H9 (cell line): ENCODE data around the gene SDK1. TPM values are rescaled to one million over a fixed set of nuclear protein-coding genes. Genes with fewer than 3 reads are reported as not detected.

ENCODE experiments used
- DNase-seq: peaks from one replicate; pipeline ENCODE4 v3.0.0-alpha.2; 2017
- H2AFZ ChIP-seq: one replicate; pipeline ENCODE4 v1.6.1; 2013; ENCODE audit warnings: mild to moderate bottlenecking, low read length, control low read depth, moderate library complexity
- H2AK5ac ChIP-seq: 2 replicates; pipeline ENCODE4 v1.6.1; 2013; ENCODE audit warnings: low read length, control low read depth, mixed read lengths; ENCODE audit not compliant: insufficient read length
- H2BK120ac ChIP-seq: one replicate; pipeline ENCODE4 v1.6.1; 2013; ENCODE audit warnings: low read depth, mild to moderate bottlenecking, low read length, control low read depth, inconsistent platforms; ENCODE audit not compliant: poor library complexity, severe bottlenecking
- H2BK12ac ChIP-seq: 2 replicates; pipeline ENCODE4 v1.6.1; 2013; ENCODE audit warnings: low read length, control low read depth, mixed read lengths, low read depth; ENCODE audit not compliant: insufficient read length
- H2BK15ac ChIP-seq: 2 replicates; pipeline ENCODE4 v1.6.1; 2013; ENCODE audit warnings: low read depth, low read length, control low read depth
- H2BK20ac ChIP-seq: one replicate; pipeline ENCODE4 v1.6.1; 2013; ENCODE audit warnings: low read depth, mild to moderate bottlenecking, low read length, control low read depth, inconsistent platforms; ENCODE audit not compliant: poor library complexity, severe bottlenecking
- H2BK5ac ChIP-seq: 2 replicates; pipeline ENCODE4 v1.6.1; 2013; ENCODE audit warnings: low read length, control low read depth, mixed read lengths; ENCODE audit not compliant: insufficient read length
- H3K14ac ChIP-seq: 2 replicates; pipeline ENCODE4 v1.6.1; 2013; ENCODE audit warnings: low read length, control low read depth; ENCODE audit not compliant: insufficient read depth
- H3K18ac ChIP-seq: 2 replicates; pipeline ENCODE4 v1.6.1; 2013; ENCODE audit warnings: low read depth, mild to moderate bottlenecking, mixed read lengths, low read length, control low read depth; ENCODE audit not compliant: insufficient read length
- H3K23ac ChIP-seq: 2 replicates; pipeline ENCODE4 v1.6.1; 2013; ENCODE audit warnings: low read length, control low read depth, mixed read lengths, low read depth; ENCODE audit not compliant: insufficient read length
- H3K23me2 ChIP-seq: 2 replicates; pipeline ENCODE4 v1.6.1; 2013; ENCODE audit warnings: low read depth, mild to moderate bottlenecking, mixed read lengths, low read length, control low read depth; ENCODE audit not compliant: insufficient read length, poor library complexity, severe bottlenecking
- H3K27ac ChIP-seq: 2 replicates; pipeline ENCODE4 v1.5.1; 2013; ENCODE audit warnings: low read length, control low read depth, mixed read lengths, low read depth; ENCODE audit not compliant: insufficient read length
- H3K27me3 ChIP-seq: 2 replicates; pipeline ENCODE4 v1.6.1; 2013; ENCODE audit warnings: low read length, control low read depth, inconsistent platforms; ENCODE audit not compliant: insufficient read depth
- H3K4ac ChIP-seq: 2 replicates; pipeline ENCODE4 v1.6.1; 2013; ENCODE audit warnings: low read depth, mild to moderate bottlenecking, control low read depth, inconsistent platforms, low read length, moderate library complexity
- H3K4me1 ChIP-seq: 2 replicates; pipeline ENCODE4 v1.6.1; 2013; ENCODE audit warnings: low read length, control low read depth, inconsistent platforms; ENCODE audit not compliant: insufficient read depth
- H3K4me2 ChIP-seq: 2 replicates; pipeline ENCODE4 v1.6.1; 2013; ENCODE audit warnings: low read length, control low read depth, mixed read lengths; ENCODE audit not compliant: insufficient read length, insufficient read depth
- H3K56ac ChIP-seq: 2 replicates; pipeline ENCODE4 v1.6.1; 2013; ENCODE audit warnings: low read depth, mild to moderate bottlenecking, mixed read lengths, low read length, control low read depth; ENCODE audit not compliant: insufficient read length
- H3K79me1 ChIP-seq: 2 replicates; pipeline ENCODE4 v1.6.1; 2013; ENCODE audit warnings: low read depth, mild to moderate bottlenecking, moderate library complexity, low read length, control low read depth, inconsistent platforms; ENCODE audit not compliant: insufficient read depth, poor library complexity, severe bottlenecking
- H3K79me2 ChIP-seq: 2 replicates; pipeline ENCODE4 v1.6.1; 2013; ENCODE audit warnings: low read length, control low read depth, inconsistent platforms; ENCODE audit not compliant: insufficient read depth
- H3K9ac ChIP-seq: 2 replicates; pipeline ENCODE4 v1.6.1; 2013; ENCODE audit warnings: low read length, control low read depth, mixed read lengths; ENCODE audit not compliant: insufficient read length; ENCODE audit errors: extremely low read depth
- H3K9me3 ChIP-seq: one replicate; pipeline ENCODE4 v1.6.1; 2013; ENCODE audit warnings: low read depth, low read length, inconsistent platforms; ENCODE audit not compliant: control insufficient read depth
- H3T11ph ChIP-seq: one replicate; pipeline ENCODE4 v1.6.1; 2013; ENCODE audit warnings: mild to moderate bottlenecking, low read length, control low read depth, inconsistent platforms
- H4K20me1 ChIP-seq: one replicate; pipeline ENCODE4 v1.6.1; 2013; ENCODE audit not compliant: control insufficient read depth, insufficient read length, insufficient read depth
- H4K5ac ChIP-seq: 2 replicates; pipeline ENCODE4 v1.6.1; 2013; ENCODE audit warnings: low read depth, mild to moderate bottlenecking, mixed read lengths, low read length, control low read depth; ENCODE audit not compliant: insufficient read length
- H4K8ac ChIP-seq: replicated peaks from 2 replicates; pipeline ENCODE4 v1.6.1; 2013; ENCODE audit warnings: low read length, control low read depth, mixed read lengths, low read depth; ENCODE audit not compliant: insufficient read length
- H4K91ac ChIP-seq: 2 replicates; pipeline ENCODE4 v1.6.1; 2013; ENCODE audit warnings: low read depth, mild to moderate bottlenecking, moderate library complexity, mixed read lengths, low read length, control low read depth; ENCODE audit not compliant: insufficient read length
- H3K27ac Mint-ChIP-seq, 3 experiments: 2 replicates in 2 of 3; 3 replicates in 1 of 3; pipeline ENCODE4 v1.8.0; 2020 to 2021; ENCODE audit warnings: mixed read lengths in 3 of 3, mild to moderate bottlenecking in 1 of 3, moderate library complexity in 1 of 3
- H3K27me3 Mint-ChIP-seq: 2 replicates; pipeline ENCODE4 v1.8.0; 2021; ENCODE audit warnings: low read depth, mild to moderate bottlenecking, moderate library complexity, mixed read lengths
- H3K36me3 Mint-ChIP-seq, 3 experiments: 2 replicates in 2 of 3; 3 replicates in 1 of 3; pipeline ENCODE4 v1.8.0; 2020 to 2021; ENCODE audit warnings: low read depth in 3 of 3, mixed read lengths in 3 of 3; ENCODE audit not compliant: insufficient read depth in 1 of 3
- H3K4me1 Mint-ChIP-seq, 2 experiments: 2 replicates each; pipeline ENCODE4 v1.8.0; 2020; ENCODE audit warnings: mixed read lengths in 2 of 2
- H3K4me3 Mint-ChIP-seq, 2 experiments: 2 replicates in 1 of 2; 3 replicates in 1 of 2; pipeline ENCODE4 v1.8.0; 2020 to 2021; ENCODE audit warnings: mild to moderate bottlenecking in 2 of 2, mixed read lengths in 2 of 2, moderate library complexity in 1 of 2
- H3K9me3 Mint-ChIP-seq, 2 experiments: 2 replicates in 1 of 2; 3 replicates in 1 of 2; pipeline ENCODE4 v1.8.0; 2020; ENCODE audit warnings: mild to moderate bottlenecking in 2 of 2, mixed read lengths in 2 of 2, moderate library complexity in 1 of 2
- CTCF ChIP-seq: fragments of 200-600 bp; sonication (generic); conservative IDR thresholded peaks from 3 replicates; pipeline ENCODE4 v1.8.0; 2021; ENCODE audit warnings: antibody characterized with exemption, mild to moderate bottlenecking
- WGBS: extraction: QIAGEN DNeasy Blood & Tissue Kit; methylation state at CpG from one replicate; pipeline ENCODE4 v1.1.7; 2013; ENCODE audit warnings: missing lambda C conversion rate, low lambda C conversion rate, mixed read lengths; ENCODE audit not compliant: insufficient read length; ENCODE audit errors: extremely low coverage; 5-methylcytosine and 5-hydroxymethylcytosine counted together
- total RNA-seq: library from RNA; stranded (reverse); gene quantifications from 2 replicates; pipeline ENCODE4 v1.2.1, GENCODE V29; 2021

SDK1 gene
- total RNA-seq, 1 experiment from 2014 or later, result 8.7 TPM

GRCh38 chr7:4234498-4234855 lies 933.4 kb downstream of the SDK1 start:
- no peaks in the 10 kb centered on the region for H3K27me3 ChIP-seq
- H3K4me1 Mint-ChIP-seq, result peaks cover 0 to 3% of the 10 kb centered on the region in 2 experiments; a peak in 3 of 4 replicates

More at GRCh38 chr7:4234498-4234855, 933.4 kb downstream of the SDK1 start:
- H3K27ac ChIP-seq, result no peak overlapping the region
- peaks cover 2% of the 10 kb centered on the region; the same call in 1 of the 2 replicates for H3K4me1 ChIP-seq
- H3K4me3 Mint-ChIP-seq, result no peak overlapping the region
- H3K27me3 Mint-ChIP-seq, result peaks cover 2% of the 10 kb centered on the region; the same call in 1 of the 2 replicates
- no peak overlapping the region for H3K4me2 ChIP-seq
- no peak overlapping the region for H3K4ac ChIP-seq
- no peak overlapping the region for H4K91ac ChIP-seq
- no peak overlapping the region for H3K56ac ChIP-seq
- no peak overlapping the region for H2BK20ac ChIP-seq
- H3K9me3 Mint-ChIP-seq, result no peaks in the 10 kb centered on the region
- H3K79me2 ChIP-seq, result no peaks in the 10 kb centered on the region
- no peak overlapping the region for H2AFZ ChIP-seq
- DNase-seq, result no peak
- no peak overlapping the region for H2BK15ac ChIP-seq
- H2AK5ac ChIP-seq, result no peak overlapping the region
- no peak for TF ChIP-seq CTCF
- H3K14ac ChIP-seq, result peak overlapping the region; percentile 40; the same call in 1 of the 2 replicates
- H3K27ac Mint-ChIP-seq, result no peak overlapping the region
- H3K9ac ChIP-seq, result no peak overlapping the region
- no peaks in the 10 kb centered on the region for H3K9me3 ChIP-seq
- no peak overlapping the region for H2BK120ac ChIP-seq
- no peak overlapping the region for H3K18ac ChIP-seq
- no CpG with 5 or more reads among the region's 12 CpGs for WGBS
- H3K23ac ChIP-seq, result no peak overlapping the region
- H4K5ac ChIP-seq, result no peak overlapping the region
- no peaks in the 10 kb centered on the region for H3K23me2 ChIP-seq
- no peaks in the 10 kb centered on the region for H4K20me1 ChIP-seq
- H3K79me1 ChIP-seq, result no peaks in the 10 kb centered on the region
- H2BK12ac ChIP-seq, result no peak overlapping the region
- H4K8ac ChIP-seq, result no peak overlapping the region
- no peaks in the 10 kb centered on the region for H3K36me3 Mint-ChIP-seq
- H2BK5ac ChIP-seq, result no peak overlapping the region
- no peak overlapping the region for H3T11ph ChIP-seq
